Large intestine (tissue), 3 donors: ENCODE data around the gene TOMM7. TPM values are rescaled to one million over a fixed set of nuclear protein-coding genes. Genes with fewer than 3 reads are reported as not detected.
A peak's percentile ranks its signal among the peaks of the same experiment; 100 is the strongest.
"Not testable (repeated sequence)": the region's sequence is repeated elsewhere in the genome, so short reads cannot be mapped to it uniquely, and the experiment has no call there.

ENCODE experiments used
- DNase-seq, 2 donors: peaks; one replicate each; pipeline versions ENCODE4 v3.0.0 to v3.0.0-alpha.2; 2013
- H3K27ac ChIP-seq: one replicate; pipeline ENCODE4 v1.5.1; 2013; ENCODE audit warnings: low read length
- H3K27me3 ChIP-seq: 2 replicates; pipeline ENCODE4 v1.6.1; 2013; ENCODE audit warnings: low read length; ENCODE audit not compliant: control insufficient read depth, insufficient read depth
- H3K36me3 ChIP-seq: 2 replicates; pipeline ENCODE4 v1.6.1; 2013; ENCODE audit warnings: low read length; ENCODE audit not compliant: control insufficient read depth, insufficient read depth
- H3K4me1 ChIP-seq: one replicate; pipeline ENCODE4 v1.6.1; 2013; ENCODE audit warnings: low read length; ENCODE audit not compliant: control insufficient read depth, insufficient read depth
- H3K4me3 ChIP-seq: one replicate; pipeline ENCODE4 v1.5.1; 2013; ENCODE audit warnings: low read length
- H3K9me3 ChIP-seq: one replicate; pipeline ENCODE4 v1.6.1; 2013; ENCODE audit warnings: mild to moderate bottlenecking, low read depth, low read length, moderate library complexity; ENCODE audit not compliant: control insufficient read depth
- WGBS: methylation state at CpG from one replicate; pipeline ENCODE4 v1.1.5; 2013; ENCODE audit warnings: low lambda C conversion rate; ENCODE audit not compliant: insufficient coverage; 5-methylcytosine and 5-hydroxymethylcytosine counted together
- polyA plus RNA-seq: library from polyadenylated mRNA; unstranded; fragments of 120-200 nt; gene quantifications from one replicate; pipeline ENCODE4 v1.2.1, GENCODE V29; 2013

The TOMM7 gene
- polyA plus RNA-seq, 1 donor = 536 TPM

- Histone ChIP-seq H3K9me3 (no peaks in the 10 kb centered on the region), H3K36me3 (no peaks in the 10 kb centered on the region), H3K4me1 (peaks cover 12% of the 10 kb centered on the region), H3K27me3 (no peaks in the 10 kb centered on the region), H3K4me3 (no peak overlapping the region), H3K27ac (no peak overlapping the region)
- no peak for DNase-seq
Observed at GRCh38 chr7:22787951-22788350, 34.7 kb downstream of the TOMM7 start.

GRCh38 chr7:22786290-22786932, 36.2 kb downstream of the TOMM7 start:
- Histone ChIP-seq H3K36me3 (no peaks in the 10 kb centered on the region), H3K27ac (no peak overlapping the region), H3K4me1 (peaks cover 16% of the 10 kb centered on the region), H3K27me3 (no peaks in the 10 kb centered on the region), H3K9me3 (no peaks in the 10 kb centered on the region), H3K4me3 (no peak overlapping the region)
- DNase-seq = peak; percentile 59 to 84
- no CpG with 5 or more reads among the region's 3 CpGs for WGBS

GRCh38 chr7:22784346-22784745, 38.3 kb downstream of the TOMM7 start:
- Histone ChIP-seq H3K27me3 (no peaks in the 10 kb centered on the region), H3K4me1 (peaks cover 16% of the 10 kb centered on the region), H3K27ac (no peak overlapping the region), H3K9me3 (no peaks in the 10 kb centered on the region), H3K4me3 (no peak overlapping the region), H3K36me3 (no peaks in the 10 kb centered on the region)
- peak in 1 of 2 donors; percentile 13 for DNase-seq
- WGBS = no CpG with 5 or more reads among the region's 1 CpG

- no peak overlapping the region for H3K27ac ChIP-seq
- peaks cover 16% of the 10 kb centered on the region for H3K4me1 ChIP-seq
- H3K27me3 ChIP-seq = no peaks in the 10 kb centered on the region
- no peaks in the 10 kb centered on the region for H3K9me3 ChIP-seq
- 29% methylated on average over 1 of the region's 5 CpGs for WGBS
- no peaks in the 10 kb centered on the region for H3K36me3 ChIP-seq
- DNase-seq = no peak
- no peak overlapping the region for H3K4me3 ChIP-seq
Observed at GRCh38 chr7:22783421-22783820, 39.2 kb downstream of the TOMM7 start.

- no CpG with 5 or more reads among the region's 7 CpGs for WGBS
- H3K4me1 ChIP-seq = peaks cover 16% of the 10 kb centered on the region
- H3K4me3 ChIP-seq = no peak overlapping the region
- H3K27me3 ChIP-seq = no peaks in the 10 kb centered on the region
- peak; percentile 19 to 23 for DNase-seq
- H3K36me3 ChIP-seq = no peaks in the 10 kb centered on the region
- H3K9me3 ChIP-seq = no peaks in the 10 kb centered on the region
- H3K27ac ChIP-seq = no peak overlapping the region
Observed at GRCh38 chr7:22782616-22783232, 39.9 kb downstream of the TOMM7 start.

GRCh38 chr7:22781230-22781711, 41.4 kb downstream of the TOMM7 start:
- DNase-seq = no peak
- H3K36me3 ChIP-seq = no peaks in the 10 kb centered on the region
- H3K27me3 ChIP-seq = no peaks in the 10 kb centered on the region
- 100% methylated on average over 1 of the region's 5 CpGs for WGBS
- no peak overlapping the region for H3K27ac ChIP-seq
- H3K4me1 ChIP-seq = peaks cover 9% of the 10 kb centered on the region
- H3K9me3 ChIP-seq = no peaks in the 10 kb centered on the region
- no peak overlapping the region for H3K4me3 ChIP-seq

GRCh38 chr7:22779730-22780323, 42.8 kb downstream of the TOMM7 start:
- not testable (repeated sequence) for H3K4me3 ChIP-seq, DNase-seq, H3K4me1 ChIP-seq, H3K36me3 ChIP-seq, H3K9me3 ChIP-seq, H3K27ac ChIP-seq, H3K27me3 ChIP-seq
- 80% methylated on average over 2 of the region's 4 CpGs for WGBS

GRCh38 chr7:22776964-22777363, 45.7 kb downstream of the TOMM7 start:
- H3K36me3 ChIP-seq = no peaks in the 10 kb centered on the region
- H3K27me3 ChIP-seq = no peaks in the 10 kb centered on the region
- no peak overlapping the region for H3K27ac ChIP-seq
- 93% methylated on average over 2 of the region's 4 CpGs for WGBS
- no peak overlapping the region for H3K4me3 ChIP-seq
- DNase-seq = no peak
- H3K9me3 ChIP-seq = no peaks in the 10 kb centered on the region
- no peaks in the 10 kb centered on the region for H3K4me1 ChIP-seq

GRCh38 chr7:22772885-22773284, 49.8 kb downstream of the TOMM7 start:
- H3K27ac ChIP-seq = no peak overlapping the region
- 50% methylated on average over 2 of the region's 4 CpGs for WGBS
- no peak for DNase-seq
- H3K4me1 ChIP-seq = no peaks in the 10 kb centered on the region
- H3K4me3 ChIP-seq = no peak overlapping the region
- H3K36me3 ChIP-seq = no peaks in the 10 kb centered on the region
- H3K9me3 ChIP-seq = no peaks in the 10 kb centered on the region
- H3K27me3 ChIP-seq = no peaks in the 10 kb centered on the region

- no peak for DNase-seq
- Histone ChIP-seq H3K27ac (no peak overlapping the region), H3K4me3 (no peak overlapping the region), H3K4me1 (no peaks in the 10 kb centered on the region), H3K27me3 (no peaks in the 10 kb centered on the region), H3K36me3 (no peaks in the 10 kb centered on the region), H3K9me3 (no peaks in the 10 kb centered on the region)
- 14% methylated on average over 1 of the region's 4 CpGs for WGBS
Observed at GRCh38 chr7:22771872-22772228, 50.8 kb downstream of the TOMM7 start.
